ENCODE data around the gene RAPSN. TPM values are rescaled to one million over a fixed set of nuclear protein-coding genes. Genes with fewer than 3 reads are reported as not detected.
A peak's percentile ranks its signal among the peaks of the same experiment; 100 is the strongest.

Gene RAPSN
- total RNA-seq, 2 donors from 2014 or later = not detected

- peak overlapping the region in 3 of 4 donors; percentile 62 to 80 (median 78) for H3K27ac ChIP-seq
- ATAC-seq = peak; percentile 9
Observed at GRCh38 chr11:47400768-47401279, 48.1 kb downstream of the RAPSN start.

GRCh38 chr11:47399860-47400767 lies 48.8 kb downstream of the RAPSN start:
- H3K4me1 ChIP-seq = peaks cover 16% of the 10 kb centered on the region
- DNase-seq (peak in 1 of 4 donors; percentile 52), ATAC-seq (peak; percentile 78)
- 7 to 15% methylated on average over 11 to 27 of the region's 47 CpGs for WGBS, 2 donors
- H3K36me3 ChIP-seq (replicated peaks in 1 of 2; ENCODE audit: insufficient read depth in 1 of 2, low read depth in 2 of 2) = no peaks in the 10 kb centered on the region
- H3K9me3 ChIP-seq = no peaks in the 10 kb centered on the region
- peak overlapping the region; percentile 52 to 80 (median 70) for H3K27ac ChIP-seq
- peak in 2 of 3 donors; percentile 49 to 60 for TF ChIP-seq POLR2A (IDR thresholded peaks at IDR 0.05)
- TF ChIP-seq CTCF (IDR thresholded peaks at IDR 0.05) = no peak
- no peaks in the 10 kb centered on the region for H3K27me3 ChIP-seq
- intact Hi-C loops (cut with DNase I) = no loop called here
- peak overlapping the region; percentile 10 to 20 for H3K4me3 ChIP-seq

More at GRCh38 chr11:47400768-47401279, 48.1 kb downstream of the RAPSN start:
- H3K36me3 ChIP-seq (replicated peaks in 1 of 2; ENCODE audit: insufficient read depth in 1 of 2, low read depth in 2 of 2) = no peaks in the 10 kb centered on the region
- intact Hi-C loops (cut with DNase I) = no loop called here
- H3K4me3 ChIP-seq = no peak overlapping the region
- WGBS, 2 donors = 25 to 33% methylated on average over 6 to 8 of the region's 8 CpGs
- no peaks in the 10 kb centered on the region for H3K9me3 ChIP-seq
- no peak for TF ChIP-seq CTCF (IDR thresholded peaks at IDR 0.05)
- TF ChIP-seq POLR2A (IDR thresholded peaks at IDR 0.05) = no peak
- peaks cover 16% of the 10 kb centered on the region for H3K4me1 ChIP-seq
- H3K27me3 ChIP-seq = no peaks in the 10 kb centered on the region
- DNase-seq = no peak

DNA sequence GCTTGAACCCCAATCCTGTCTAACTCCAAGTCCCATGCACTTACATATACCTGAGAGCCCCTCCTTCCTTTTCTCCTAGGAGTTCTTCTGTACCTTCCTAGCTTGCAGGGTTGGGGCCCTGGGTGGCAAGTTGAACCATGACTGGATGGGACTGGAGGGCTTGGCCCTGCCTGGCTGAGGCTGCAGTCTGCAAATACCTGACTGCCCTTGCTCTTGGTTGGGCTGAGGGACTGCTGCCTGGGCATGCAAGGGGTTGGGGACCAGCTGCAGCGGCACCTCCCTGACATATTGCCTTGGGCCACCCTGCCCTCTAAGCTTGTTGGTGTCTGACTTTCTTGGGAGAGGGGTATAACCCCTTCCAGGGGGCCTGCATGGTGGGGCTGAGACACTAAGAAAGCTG lies 50.4 kb downstream of the RAPSN start:
- Histone ChIP-seq H3K27me3 (no peaks in the 10 kb centered on the region), H3K4me3 (no peak overlapping the region), H3K36me3 (replicated peaks in 1 of 2; ENCODE audit: insufficient read depth in 1 of 2, low read depth in 2 of 2) (no peaks in the 10 kb centered on the region), H3K27ac (no peak overlapping the region), H3K9me3 (no peaks in the 10 kb centered on the region), H3K4me1 (peaks cover 16% of the 10 kb centered on the region)
- TF ChIP-seq POLR2A (IDR thresholded peaks at IDR 0.05) = no peak
- no peak for TF ChIP-seq CTCF (IDR thresholded peaks at IDR 0.05)
- DNase-seq (no peak), ATAC-seq (no peak)
- intact Hi-C loops (cut with DNase I) = no loop called here
- WGBS, 2 donors = 100% methylated on average over 1 of the region's 1 CpG

DNA sequence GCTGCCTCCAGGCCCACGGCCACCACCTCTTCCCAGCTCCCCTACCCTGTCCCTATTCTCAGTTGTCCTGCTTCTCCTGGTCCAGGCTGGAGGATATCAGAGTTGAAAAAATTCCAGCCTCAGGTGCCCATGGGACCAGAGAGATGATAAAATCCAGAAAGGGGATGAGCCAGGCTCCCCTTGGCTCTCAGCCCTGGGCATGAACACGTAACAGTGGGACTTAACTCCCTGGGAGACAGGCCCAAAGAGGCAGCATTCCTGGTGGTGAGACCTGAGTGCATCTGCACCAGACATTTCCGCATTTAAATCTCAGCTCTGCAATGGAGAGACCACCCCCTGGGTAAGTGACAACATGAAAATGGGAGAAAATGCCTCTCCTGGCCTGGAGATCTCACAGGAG lies 50.9 kb downstream of the RAPSN start:
- intact Hi-C loops (cut with DNase I) = no loop called here
- Histone ChIP-seq H3K27me3 (no peaks in the 10 kb centered on the region), H3K4me3 (no peak overlapping the region), H3K27ac (no peak overlapping the region), H3K36me3 (replicated peaks in 1 of 2; ENCODE audit: insufficient read depth in 1 of 2, low read depth in 2 of 2) (no peaks in the 10 kb centered on the region), H3K9me3 (no peaks in the 10 kb centered on the region), H3K4me1 (peaks cover 16% of the 10 kb centered on the region)
- ATAC-seq = no peak
- DNase-seq = no peak
- no peak for TF ChIP-seq CTCF (IDR thresholded peaks at IDR 0.05)
- 86 to 95% methylated on average over 3 of the region's 3 CpGs for WGBS, 2 donors

All from body of pancreas (tissue), 4 donors.